Fibroblast of lung (primary cell): ENCODE results near the gene TIMM8A. TPM values are rescaled to one million over a fixed set of nuclear protein-coding genes. Genes with fewer than 3 reads are reported as not detected.

Source experiments
- DNase-seq, 2 donors: peaks; one replicate each; pipeline versions ENCODE4 v3.0.0 to v3.0.0-alpha.2; 2010; ENCODE audit warnings: low read depth in 2 of 2
- H2AFZ ChIP-seq: 2 replicates; pipeline ENCODE4 v1.5.1; 2012; ENCODE audit warnings: low read length, control low read depth, inconsistent platforms
- H3K27ac ChIP-seq: 2 replicates; pipeline ENCODE4 v1.5.1; 2011; ENCODE audit warnings: low read length, control low read depth; ENCODE audit not compliant: insufficient read depth
- H3K27me3 ChIP-seq: 2 replicates; pipeline ENCODE4 v1.5.1; 2011; ENCODE audit warnings: mild to moderate bottlenecking, low read length; ENCODE audit not compliant: control insufficient read depth, insufficient read depth
- H3K36me3 ChIP-seq: 2 replicates; pipeline ENCODE4 v1.5.1; 2011; ENCODE audit warnings: low read length; ENCODE audit not compliant: control insufficient read depth, insufficient read depth
- H3K4me1 ChIP-seq: 2 replicates; pipeline ENCODE4 v1.5.1; 2011; ENCODE audit warnings: low read length; ENCODE audit not compliant: control insufficient read depth, insufficient read depth; ENCODE audit errors: extremely low read depth
- H3K4me2 ChIP-seq: 2 replicates; pipeline ENCODE4 v1.5.1; 2011; ENCODE audit warnings: low read length, control low read depth; ENCODE audit not compliant: insufficient read depth; ENCODE audit errors: extremely low read depth
- H3K4me3 ChIP-seq, 4 experiments: fragments of 200-600 bp in 1 of 4; sonication (generic) in 1 of 4; replicated peaks in 1 of 4; 2 replicates each; pipeline ENCODE4 v1.5.1; 2011 to 2016; ENCODE audit warnings: low read length in 4 of 4, low read depth in 3 of 4, mild to moderate bottlenecking in 3 of 4, control low read depth in 2 of 4, inconsistent platforms in 1 of 4, mixed read lengths in 1 of 4; ENCODE audit not compliant: insufficient read depth in 1 of 4; ENCODE audit errors: control extremely low read depth in 1 of 4
- H3K79me2 ChIP-seq: 2 replicates; pipeline ENCODE4 v1.5.1; 2012; ENCODE audit warnings: mild to moderate bottlenecking, low read length, inconsistent platforms; ENCODE audit not compliant: control insufficient read depth, insufficient read depth
- H3K9ac ChIP-seq: 2 replicates; pipeline ENCODE4 v1.5.1; 2011; ENCODE audit warnings: mild to moderate bottlenecking, low read length, control low read depth; ENCODE audit not compliant: insufficient read depth
- H3K9me3 ChIP-seq: 2 replicates; pipeline ENCODE4 v1.5.1; 2012; ENCODE audit warnings: low read depth, low read length; ENCODE audit not compliant: control insufficient read depth, insufficient read depth
- H4K20me1 ChIP-seq: 2 replicates; pipeline ENCODE4 v1.5.1; 2011; ENCODE audit warnings: low read length; ENCODE audit not compliant: control insufficient read depth, insufficient read depth; ENCODE audit errors: extremely low read depth
- EZH2 ChIP-seq: IDR thresholded peaks from 2 replicates; pipeline ENCODE4 v1.5.1; 2012; ENCODE audit warnings: low read length, control low read depth, mild to moderate bottlenecking; ENCODE audit errors: missing control alignments
- polyA plus RNA-seq, 2 donors: library from polyadenylated mRNA; depleted of rRNA in 1 of 2; stranded (reverse) in 1 of 2; unstranded in 1 of 2; fragments of >200 nt; gene quantifications; 2 replicates each; pipeline ENCODE4 v1.2.1, GENCODE V29; 2011 to 2012; ENCODE audit warnings: missing spikeins in 1 of 2
- total RNA-seq: library from RNA; depleted of rRNA; stranded (reverse); fragments of >200 nt; gene quantifications from 2 replicates; pipeline ENCODE4 v1.2.1, GENCODE V29; 2014
- TF ChIP-seq, protein P1 (sequence below), 2 donors: IDR thresholded peaks in 1 of 2; conservative IDR thresholded peaks in 1 of 2; 1 replicate in 1 of 2; 2 replicates in 1 of 2; pipeline ENCODE4 v1.5.1; 2011 to 2012; ENCODE audit warnings: low read length in 2 of 2, control low read depth in 1 of 2, inconsistent platforms in 1 of 2, low read depth in 1 of 2, mild to moderate bottlenecking in 1 of 2

The TIMM8A gene
- total and polyA plus RNA-seq, 2 donors (not counting 1 experiment from before 2014, with no cell fraction given): 3.0 to 7.7 TPM

DNA sequence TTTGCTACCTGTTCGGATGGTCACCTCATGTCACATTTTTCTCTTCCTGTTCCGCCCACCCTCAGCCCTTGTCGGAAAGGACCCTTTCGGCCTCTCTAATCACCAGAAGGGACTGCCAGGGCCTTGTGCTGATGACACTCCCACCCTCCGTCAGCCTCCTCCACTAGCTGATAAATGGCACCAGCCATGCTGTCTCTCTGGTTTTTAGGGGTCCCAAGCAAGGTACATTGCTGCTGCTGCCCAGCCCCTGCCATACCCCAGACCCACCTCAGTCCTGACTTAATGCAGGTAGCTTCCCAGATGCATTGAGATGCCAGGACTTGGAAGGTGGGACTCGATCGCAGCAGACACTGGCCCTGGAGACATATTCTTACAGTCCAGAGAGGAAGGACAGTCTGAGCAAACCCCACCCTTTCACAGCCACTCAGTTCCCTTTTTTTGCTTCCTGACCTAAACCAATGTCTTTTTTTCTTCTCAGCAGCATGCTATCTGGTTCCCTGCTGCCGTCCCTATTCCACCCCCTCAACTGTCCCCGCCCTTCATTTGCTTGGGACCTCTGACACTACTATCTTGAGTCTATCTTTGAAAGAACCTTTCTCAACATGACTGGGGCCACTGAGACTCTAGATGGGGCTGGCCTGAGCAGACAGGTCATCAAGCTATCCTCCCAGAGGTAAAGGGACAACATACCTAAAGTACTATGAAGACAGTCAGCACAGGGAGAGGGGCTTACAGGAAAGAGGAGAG lies 37.4 kb upstream of the TIMM8A start, which contains the start of gene BTK:
Gene BTK (minus strand): TSS at position 397 of the 747 bp plus-strand sequence. CDS start 10,907 bp downstream, outside the sequence.
- Histone ChIP-seq H3K4me1 (no peaks in the 10 kb centered on the region), H3K79me2 (peaks cover 1% of the 10 kb centered on the region), H3K4me3 (no peak within 1 kb of the TSS), H3K4me2 (no peak within 1 kb of the TSS), H3K36me3 (no peaks in the 10 kb centered on the region), H3K27me3 (no peaks in the 10 kb centered on the region), H3K9me3 (no peaks in the 10 kb centered on the region), H2AFZ (no peak within 1 kb of the TSS), H3K27ac (no peak within 1 kb of the TSS), H4K20me1 (no peaks in the 10 kb centered on the region), H3K9ac (no peak within 1 kb of the TSS)
- TF ChIP-seq, protein P1, sequence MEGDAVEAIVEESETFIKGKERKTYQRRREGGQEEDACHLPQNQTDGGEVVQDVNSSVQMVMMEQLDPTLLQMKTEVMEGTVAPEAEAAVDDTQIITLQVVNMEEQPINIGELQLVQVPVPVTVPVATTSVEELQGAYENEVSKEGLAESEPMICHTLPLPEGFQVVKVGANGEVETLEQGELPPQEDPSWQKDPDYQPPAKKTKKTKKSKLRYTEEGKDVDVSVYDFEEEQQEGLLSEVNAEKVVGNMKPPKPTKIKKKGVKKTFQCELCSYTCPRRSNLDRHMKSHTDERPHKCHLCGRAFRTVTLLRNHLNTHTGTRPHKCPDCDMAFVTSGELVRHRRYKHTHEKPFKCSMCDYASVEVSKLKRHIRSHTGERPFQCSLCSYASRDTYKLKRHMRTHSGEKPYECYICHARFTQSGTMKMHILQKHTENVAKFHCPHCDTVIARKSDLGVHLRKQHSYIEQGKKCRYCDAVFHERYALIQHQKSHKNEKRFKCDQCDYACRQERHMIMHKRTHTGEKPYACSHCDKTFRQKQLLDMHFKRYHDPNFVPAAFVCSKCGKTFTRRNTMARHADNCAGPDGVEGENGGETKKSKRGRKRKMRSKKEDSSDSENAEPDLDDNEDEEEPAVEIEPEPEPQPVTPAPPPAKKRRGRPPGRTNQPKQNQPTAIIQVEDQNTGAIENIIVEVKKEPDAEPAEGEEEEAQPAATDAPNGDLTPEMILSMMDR (conservative IDR thresholded peaks at IDR 0.05 in 1 of 2, IDR thresholded peaks at IDR 0.05 in 1 of 2; ENCODE audit: low read depth in 1 of 2, low read length in 2 of 2): no peak
- no peak for TF ChIP-seq EZH2
- DNase-seq: no peak

DNA sequence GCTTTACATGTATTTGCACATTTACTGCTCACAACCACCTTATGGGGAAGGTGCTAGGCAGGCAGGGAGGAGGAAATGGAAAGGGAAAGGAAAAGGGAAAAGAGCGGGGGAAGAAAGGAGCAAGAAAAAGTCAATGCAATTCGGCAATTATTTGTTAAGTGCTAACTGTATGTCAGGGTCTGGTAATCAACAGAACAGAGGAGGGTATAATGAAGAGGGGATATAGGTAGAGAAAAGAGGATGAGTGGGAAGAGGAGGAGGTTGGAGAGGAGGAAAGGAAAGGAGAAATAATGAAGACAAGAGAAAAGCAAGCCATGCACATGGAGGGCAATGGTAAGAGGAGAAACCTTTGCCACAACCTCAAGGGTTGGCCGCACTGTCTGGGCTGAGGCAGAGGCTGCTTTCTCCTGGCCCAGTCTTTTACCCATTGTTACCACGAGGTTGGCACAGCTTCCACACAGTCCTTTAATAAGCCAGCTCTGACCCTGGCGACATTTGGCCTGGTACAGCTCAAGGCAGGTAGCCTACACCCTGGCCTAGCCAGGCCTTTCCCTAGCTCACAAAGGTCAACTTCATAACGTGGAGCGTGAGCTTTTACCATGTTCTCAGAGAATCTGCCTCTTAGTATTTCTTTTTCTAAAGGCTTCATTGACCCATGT lies 36.6 kb upstream of the TIMM8A start:
- Histone ChIP-seq H3K4me3 (no peak overlapping the region), H3K9me3 (no peaks in the 10 kb centered on the region), H3K9ac (no peak overlapping the region), H3K36me3 (no peaks in the 10 kb centered on the region), H3K4me1 (no peaks in the 10 kb centered on the region), H3K27ac (no peak overlapping the region), H2AFZ (no peak overlapping the region), H4K20me1 (no peaks in the 10 kb centered on the region), H3K4me2 (no peak overlapping the region), H3K79me2 (no peaks in the 10 kb centered on the region), H3K27me3 (no peaks in the 10 kb centered on the region)
- no peak for TF ChIP-seq EZH2
- TF ChIP-seq, protein P1 (conservative IDR thresholded peaks at IDR 0.05 in 1 of 2, IDR thresholded peaks at IDR 0.05 in 1 of 2; ENCODE audit: low read depth in 1 of 2, low read length in 2 of 2): no peak
- no peak for DNase-seq

DNA sequence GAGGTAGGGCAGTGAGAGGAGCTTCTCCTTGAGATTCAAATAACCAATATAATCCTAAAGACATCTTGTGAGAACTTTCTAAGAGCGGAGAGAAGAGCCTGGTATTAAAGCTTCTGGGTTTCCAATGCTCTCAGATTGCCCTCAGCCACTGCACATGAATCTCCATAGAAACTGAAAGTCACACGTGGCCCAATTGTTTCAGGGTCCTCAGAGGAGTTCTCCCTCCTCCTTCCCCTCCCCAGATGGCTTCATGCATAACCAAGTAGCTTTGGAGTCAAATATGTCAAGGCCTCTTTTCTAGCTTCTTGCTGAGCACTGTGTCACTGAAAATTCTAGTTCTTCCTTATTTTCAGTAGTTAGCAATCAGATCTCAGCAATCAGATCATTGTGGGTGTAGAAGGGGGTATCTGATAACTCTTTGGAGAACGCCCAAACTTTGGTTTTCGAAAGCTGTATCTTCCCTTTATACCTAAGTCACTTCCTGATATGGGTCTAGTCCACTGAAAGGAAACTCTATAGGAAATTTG lies 35.2 kb upstream of the TIMM8A start:
- H3K27me3 ChIP-seq: no peaks in the 10 kb centered on the region

More for the DNA sequence above, 35.2 kb upstream of the TIMM8A start:
- no peaks in the 10 kb centered on the region for H4K20me1 ChIP-seq
- no peak overlapping the region for H2AFZ ChIP-seq
- H3K9ac ChIP-seq: no peak overlapping the region
- H3K36me3 ChIP-seq: no peaks in the 10 kb centered on the region
- H3K4me2 ChIP-seq: no peak overlapping the region
- DNase-seq: no peak
- no peaks in the 10 kb centered on the region for H3K9me3 ChIP-seq
- H3K79me2 ChIP-seq: no peaks in the 10 kb centered on the region
- H3K4me3 ChIP-seq: no peak overlapping the region
- H3K27ac ChIP-seq: no peak overlapping the region
- TF ChIP-seq, protein P1 (conservative IDR thresholded peaks at IDR 0.05 in 1 of 2, IDR thresholded peaks at IDR 0.05 in 1 of 2; ENCODE audit: low read depth in 1 of 2, low read length in 2 of 2): no peak
- no peak for TF ChIP-seq EZH2
- no peaks in the 10 kb centered on the region for H3K4me1 ChIP-seq
